ENCODE results near the gene JARID2. TPM values are rescaled to one million over a fixed set of nuclear protein-coding genes. Genes with fewer than 3 reads are reported as not detected.

JARID2 gene
- polyA plus RNA-seq, 1 donor from 2014 or later: 25.5 TPM

DNA sequence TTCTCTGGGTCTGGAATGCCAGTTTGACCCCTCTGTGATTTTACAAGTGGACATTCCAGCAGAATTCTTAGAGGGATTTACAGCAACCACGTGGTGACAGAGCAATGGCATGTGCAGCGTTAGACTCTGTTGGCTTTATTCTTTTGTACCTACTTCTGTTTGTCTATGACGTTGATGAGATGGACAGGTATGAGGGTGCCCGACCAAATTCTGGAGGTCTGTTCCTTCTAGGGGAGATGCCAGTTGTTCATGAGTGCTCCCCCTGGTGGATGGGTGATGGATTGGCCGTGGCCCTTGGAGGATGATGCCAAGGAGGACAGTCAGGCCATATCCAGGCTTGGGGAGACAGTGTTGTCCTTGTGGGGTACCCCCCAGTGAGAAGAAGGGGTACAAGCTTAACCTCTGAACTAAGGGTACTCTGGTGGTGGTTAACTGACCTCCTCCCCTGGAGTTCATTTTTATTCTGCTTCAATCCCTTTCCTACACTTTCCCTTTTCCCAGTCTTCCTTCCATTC is 218.4 kb downstream of the JARID2 start:
- no peak overlapping the region for H3K27ac ChIP-seq (ENCODE audit: low read length)
- no peak overlapping the region for H2AFZ ChIP-seq (ENCODE audit: low read depth, low read length)
- no peaks in the 10 kb centered on the region for H3F3A ChIP-seq (ENCODE audit: insufficient read depth, low read length, poor library complexity, severe bottlenecking)
- no peak overlapping the region for H3K4me3 ChIP-seq (ENCODE audit: low read length)
- no peaks in the 10 kb centered on the region for H3K27me3 ChIP-seq (ENCODE audit: insufficient read depth, low read depth, low read length)
- peaks cover 34% of the 10 kb centered on the region for H3K79me2 ChIP-seq (replicated peaks; ENCODE audit: insufficient read depth, low read length)
- no peak overlapping the region for H3K4me2 ChIP-seq (ENCODE audit: low read length)
- H4K20me1 ChIP-seq (ENCODE audit: insufficient read depth): no peaks in the 10 kb centered on the region
- no peaks in the 10 kb centered on the region for H3K9me3 ChIP-seq (ENCODE audit: low read length)
- H3K9me2 ChIP-seq (ENCODE audit: insufficient read depth, low read length): no peaks in the 10 kb centered on the region
- H3K36me3 ChIP-seq (ENCODE audit: insufficient read depth, low read length): peaks cover 5% of the 10 kb centered on the region
- H3K9ac ChIP-seq (ENCODE audit: low read length): no peak overlapping the region
- no peak for TF ChIP-seq MXI1 (conservative IDR thresholded peaks at IDR 0.05; ENCODE audit: poor library complexity, severe bottlenecking)
- TF ChIP-seq POLR2AphosphoS5 (IDR thresholded peaks at IDR 0.05): no peak
- no peak for TF ChIP-seq REST (IDR thresholded peaks at IDR 0.05; ENCODE audit: borderline replicate concordance)
- no peak for TF ChIP-seq SMC3 (conservative IDR thresholded peaks at IDR 0.05; ENCODE audit: poor library complexity)
- no peak for TF ChIP-seq TAF1 (IDR thresholded peaks at IDR 0.05; ENCODE audit: low read depth)
- TF ChIP-seq, protein P1, sequence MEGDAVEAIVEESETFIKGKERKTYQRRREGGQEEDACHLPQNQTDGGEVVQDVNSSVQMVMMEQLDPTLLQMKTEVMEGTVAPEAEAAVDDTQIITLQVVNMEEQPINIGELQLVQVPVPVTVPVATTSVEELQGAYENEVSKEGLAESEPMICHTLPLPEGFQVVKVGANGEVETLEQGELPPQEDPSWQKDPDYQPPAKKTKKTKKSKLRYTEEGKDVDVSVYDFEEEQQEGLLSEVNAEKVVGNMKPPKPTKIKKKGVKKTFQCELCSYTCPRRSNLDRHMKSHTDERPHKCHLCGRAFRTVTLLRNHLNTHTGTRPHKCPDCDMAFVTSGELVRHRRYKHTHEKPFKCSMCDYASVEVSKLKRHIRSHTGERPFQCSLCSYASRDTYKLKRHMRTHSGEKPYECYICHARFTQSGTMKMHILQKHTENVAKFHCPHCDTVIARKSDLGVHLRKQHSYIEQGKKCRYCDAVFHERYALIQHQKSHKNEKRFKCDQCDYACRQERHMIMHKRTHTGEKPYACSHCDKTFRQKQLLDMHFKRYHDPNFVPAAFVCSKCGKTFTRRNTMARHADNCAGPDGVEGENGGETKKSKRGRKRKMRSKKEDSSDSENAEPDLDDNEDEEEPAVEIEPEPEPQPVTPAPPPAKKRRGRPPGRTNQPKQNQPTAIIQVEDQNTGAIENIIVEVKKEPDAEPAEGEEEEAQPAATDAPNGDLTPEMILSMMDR (IDR thresholded peaks at IDR 0.05; ENCODE audit: poor library complexity, severe bottlenecking): no peak

GRCh38 chr6:15465212-15465611 is 219.3 kb downstream of the JARID2 start:
- Histone ChIP-seq H3K36me3 (ENCODE audit: insufficient read depth, low read length) (peaks cover 5% of the 10 kb centered on the region), H3K4me3 (ENCODE audit: low read length) (no peak overlapping the region), H3F3A (ENCODE audit: insufficient read depth, low read length, poor library complexity, severe bottlenecking) (no peaks in the 10 kb centered on the region), H2AFZ (ENCODE audit: low read depth, low read length) (no peak overlapping the region), H3K9ac (ENCODE audit: low read length) (no peak overlapping the region), H3K27ac (ENCODE audit: low read length) (no peak overlapping the region), H3K4me2 (ENCODE audit: low read length) (no peak overlapping the region), H3K27me3 (ENCODE audit: insufficient read depth, low read depth, low read length) (no peaks in the 10 kb centered on the region), H4K20me1 (ENCODE audit: insufficient read depth) (no peaks in the 10 kb centered on the region), H3K9me3 (ENCODE audit: low read length) (no peaks in the 10 kb centered on the region), H3K9me2 (ENCODE audit: insufficient read depth, low read length) (no peaks in the 10 kb centered on the region), H3K79me2 (replicated peaks; ENCODE audit: insufficient read depth, low read length) (peaks cover 34% of the 10 kb centered on the region)
- TF ChIP-seq POLR2AphosphoS5 (IDR thresholded peaks at IDR 0.05): no peak
- TF ChIP-seq SMC3 (conservative IDR thresholded peaks at IDR 0.05; ENCODE audit: poor library complexity): no peak
- no peak for TF ChIP-seq RAD21 (conservative IDR thresholded peaks at IDR 0.05)
- TF ChIP-seq, protein P1 (IDR thresholded peaks at IDR 0.05; ENCODE audit: poor library complexity, severe bottlenecking): no peak
- TF ChIP-seq MXI1 (conservative IDR thresholded peaks at IDR 0.05; ENCODE audit: poor library complexity, severe bottlenecking): no peak
